ENCODE data around the gene AGBL4.

- TF ChIP-seq EZH2phosphoT487 (IDR thresholded peaks at IDR 0.05; ENCODE audit: insufficient read depth, low read depth) (no peak), EZH2 (IDR thresholded peaks at IDR 0.05; ENCODE audit: insufficient read depth, poor library complexity, severe bottlenecking) (no peak)
Observed at GRCh38 chr1:49294539-49294938, 729.2 kb downstream of the AGBL4 start.

Measured in GM23248 (cell line).